Lower leg skin (tissue), 3 donors: ENCODE data around the gene PWWP2A.
"Not testable (repeated sequence)": the region's sequence is repeated elsewhere in the genome, so short reads cannot be mapped to it uniquely, and the experiment has no call there.

Experiments used
- CTCF ChIP-seq, 3 donors: fragments of 450-650 bp; IDR thresholded peaks; one replicate each; pipeline ENCODE4 v1.5.1; 2016; ENCODE audit warnings: antibody characterized with exemption in 3 of 3, mild to moderate bottlenecking in 3 of 3, moderate library complexity in 2 of 3
- POLR2A ChIP-seq, 2 donors: fragments of 450-650 bp; IDR thresholded peaks; one replicate each; pipeline ENCODE4 v1.6.1; 2016 to 2017; ENCODE audit warnings: antibody characterized with exemption in 2 of 2, mild to moderate bottlenecking in 1 of 2, moderate library complexity in 1 of 2

GRCh38 chr5:160069120-160069519 is 50.1 kb downstream of the PWWP2A start:
- not testable (repeated sequence) for TF ChIP-seq CTCF, POLR2A (IDR thresholded peaks at IDR 0.05)
